ENCODE results near the gene MAN1C1. TPM values are rescaled to one million over a fixed set of nuclear protein-coding genes. Genes with fewer than 3 reads are reported as not detected.

The MAN1C1 gene
- polyA plus RNA-seq, 1 of the 3 experiments (the other 2 are of a cell fraction): 0.20 TPM

DNA sequence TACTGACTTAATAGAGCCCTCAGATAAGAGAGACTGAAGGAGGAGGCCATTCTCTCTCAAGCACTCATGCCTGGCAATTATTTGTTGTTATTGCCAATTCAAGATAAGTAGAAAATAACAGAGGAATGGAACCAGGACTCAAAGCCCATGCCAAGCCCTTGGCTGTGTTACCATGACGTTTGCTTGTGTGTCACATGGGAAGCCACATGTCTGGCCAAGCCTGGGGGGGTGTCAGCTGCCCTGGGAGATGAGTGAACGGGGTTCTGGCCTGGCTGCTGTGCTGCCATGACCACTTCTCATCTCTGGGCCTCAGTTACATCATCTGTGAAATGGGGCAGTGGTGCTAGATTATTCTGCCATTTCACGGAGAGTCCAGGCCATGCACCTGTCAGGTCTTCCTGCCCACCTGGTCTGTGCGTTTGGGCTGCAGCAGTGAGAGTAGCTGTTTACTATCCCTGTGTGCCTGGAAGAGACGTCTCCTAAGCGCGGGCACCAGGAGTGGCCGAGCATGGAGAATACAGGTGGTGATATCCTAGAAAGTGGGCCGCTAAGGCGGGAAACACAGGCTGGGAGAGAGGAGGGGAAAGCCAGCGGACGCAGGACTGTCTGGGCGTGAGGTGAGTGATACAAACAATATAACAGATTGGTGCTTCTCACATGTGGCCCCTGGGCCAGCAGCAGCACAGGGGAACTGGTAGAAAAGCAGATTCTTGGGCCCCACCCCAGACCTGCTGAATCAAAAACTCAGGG, 67.8 kb downstream of the MAN1C1 start:
- Histone ChIP-seq H3K9me3 (no peaks in the 10 kb centered on the region), H3K27ac (ENCODE audit: low read depth in 2 of 2, low read length in 1 of 2) (no peak overlapping the region), H3K9me2 (no peaks in the 10 kb centered on the region), H2AFZ (ENCODE audit: low read depth) (no peak overlapping the region), H3K4me3 (ENCODE audit: low read depth in 2 of 2, low read length in 1 of 2) (no peak overlapping the region), H3K27me3 (ENCODE audit: insufficient read depth) (peaks cover under 1% of the 10 kb centered on the region; the same call in 1 of the 2 replicates), H3F3A (replicated peaks; ENCODE audit: insufficient read depth) (no peaks in the 10 kb centered on the region), H3K4me2 (no peak overlapping the region), H4K20me1 (ENCODE audit: insufficient read depth) (no peaks in the 10 kb centered on the region), H3K79me2 (ENCODE audit: insufficient read depth) (no peaks in the 10 kb centered on the region), H3K9ac (no peak overlapping the region), H3K36me3 (replicated peaks in 1 of 2; ENCODE audit: control insufficient read depth in 1 of 2, insufficient read depth in 2 of 2, low read length in 1 of 2) (no peaks in the 10 kb centered on the region), H3K4me1 (ENCODE audit: control insufficient read depth in 1 of 2, insufficient read depth in 2 of 2, low read depth in 1 of 2, low read length in 1 of 2) (peaks cover 7 to 12% of the 10 kb centered on the region in 2 experiments; a peak in 3 of 4 replicates)
- TF ChIP-seq RXRA (IDR thresholded peaks at IDR 0.05; ENCODE audit: borderline replicate concordance, low read depth) (no peak), EZH2phosphoT487 (IDR thresholded peaks at IDR 0.05; ENCODE audit: borderline replicate concordance, low read depth) (no peak), ELF1 (IDR thresholded peaks at IDR 0.05) (no peak), CHD2 (IDR thresholded peaks at IDR 0.05; ENCODE audit: low read length, partially characterized antibody) (no peak), TCF12 (IDR thresholded peaks at IDR 0.05) (no peak), SIN3A (IDR thresholded peaks at IDR 0.05; ENCODE audit: borderline replicate concordance, low read depth, low read length) (no peak), FOXM1 (IDR thresholded peaks at IDR 0.05; ENCODE audit: low read depth) (no peak), GATA2 (CRISPR knock-in tag; IDR thresholded peaks at IDR 0.05) (no peak), RCOR1 (IDR thresholded peaks at IDR 0.05; ENCODE audit: low read length) (no peak), RAD21 (IDR thresholded peaks at IDR 0.05; ENCODE audit: low read length) (no peak), NFIC (IDR thresholded peaks at IDR 0.05; ENCODE audit: borderline replicate concordance) (no peak), RFX5 (IDR thresholded peaks at IDR 0.05; ENCODE audit: low read length) (no peak), JUND (IDR thresholded peaks at IDR 0.05) (no peak), TEAD4 (IDR thresholded peaks at IDR 0.05; ENCODE audit: borderline replicate concordance, insufficient read depth) (no peak), EP300 (IDR thresholded peaks at IDR 0.05; ENCODE audit: borderline replicate concordance in 1 of 2, low read depth in 1 of 2, low read length in 1 of 2) (no peak), FOSL2 (IDR thresholded peaks at IDR 0.05; ENCODE audit: borderline replicate concordance, low read depth) (no peak), YY1 (IDR thresholded peaks at IDR 0.05; ENCODE audit: low read depth) (no peak)
- TF ChIP-seq, protein P1, sequence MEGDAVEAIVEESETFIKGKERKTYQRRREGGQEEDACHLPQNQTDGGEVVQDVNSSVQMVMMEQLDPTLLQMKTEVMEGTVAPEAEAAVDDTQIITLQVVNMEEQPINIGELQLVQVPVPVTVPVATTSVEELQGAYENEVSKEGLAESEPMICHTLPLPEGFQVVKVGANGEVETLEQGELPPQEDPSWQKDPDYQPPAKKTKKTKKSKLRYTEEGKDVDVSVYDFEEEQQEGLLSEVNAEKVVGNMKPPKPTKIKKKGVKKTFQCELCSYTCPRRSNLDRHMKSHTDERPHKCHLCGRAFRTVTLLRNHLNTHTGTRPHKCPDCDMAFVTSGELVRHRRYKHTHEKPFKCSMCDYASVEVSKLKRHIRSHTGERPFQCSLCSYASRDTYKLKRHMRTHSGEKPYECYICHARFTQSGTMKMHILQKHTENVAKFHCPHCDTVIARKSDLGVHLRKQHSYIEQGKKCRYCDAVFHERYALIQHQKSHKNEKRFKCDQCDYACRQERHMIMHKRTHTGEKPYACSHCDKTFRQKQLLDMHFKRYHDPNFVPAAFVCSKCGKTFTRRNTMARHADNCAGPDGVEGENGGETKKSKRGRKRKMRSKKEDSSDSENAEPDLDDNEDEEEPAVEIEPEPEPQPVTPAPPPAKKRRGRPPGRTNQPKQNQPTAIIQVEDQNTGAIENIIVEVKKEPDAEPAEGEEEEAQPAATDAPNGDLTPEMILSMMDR (IDR thresholded peaks at IDR 0.05): no peak
- TF ChIP-seq, protein P2, sequence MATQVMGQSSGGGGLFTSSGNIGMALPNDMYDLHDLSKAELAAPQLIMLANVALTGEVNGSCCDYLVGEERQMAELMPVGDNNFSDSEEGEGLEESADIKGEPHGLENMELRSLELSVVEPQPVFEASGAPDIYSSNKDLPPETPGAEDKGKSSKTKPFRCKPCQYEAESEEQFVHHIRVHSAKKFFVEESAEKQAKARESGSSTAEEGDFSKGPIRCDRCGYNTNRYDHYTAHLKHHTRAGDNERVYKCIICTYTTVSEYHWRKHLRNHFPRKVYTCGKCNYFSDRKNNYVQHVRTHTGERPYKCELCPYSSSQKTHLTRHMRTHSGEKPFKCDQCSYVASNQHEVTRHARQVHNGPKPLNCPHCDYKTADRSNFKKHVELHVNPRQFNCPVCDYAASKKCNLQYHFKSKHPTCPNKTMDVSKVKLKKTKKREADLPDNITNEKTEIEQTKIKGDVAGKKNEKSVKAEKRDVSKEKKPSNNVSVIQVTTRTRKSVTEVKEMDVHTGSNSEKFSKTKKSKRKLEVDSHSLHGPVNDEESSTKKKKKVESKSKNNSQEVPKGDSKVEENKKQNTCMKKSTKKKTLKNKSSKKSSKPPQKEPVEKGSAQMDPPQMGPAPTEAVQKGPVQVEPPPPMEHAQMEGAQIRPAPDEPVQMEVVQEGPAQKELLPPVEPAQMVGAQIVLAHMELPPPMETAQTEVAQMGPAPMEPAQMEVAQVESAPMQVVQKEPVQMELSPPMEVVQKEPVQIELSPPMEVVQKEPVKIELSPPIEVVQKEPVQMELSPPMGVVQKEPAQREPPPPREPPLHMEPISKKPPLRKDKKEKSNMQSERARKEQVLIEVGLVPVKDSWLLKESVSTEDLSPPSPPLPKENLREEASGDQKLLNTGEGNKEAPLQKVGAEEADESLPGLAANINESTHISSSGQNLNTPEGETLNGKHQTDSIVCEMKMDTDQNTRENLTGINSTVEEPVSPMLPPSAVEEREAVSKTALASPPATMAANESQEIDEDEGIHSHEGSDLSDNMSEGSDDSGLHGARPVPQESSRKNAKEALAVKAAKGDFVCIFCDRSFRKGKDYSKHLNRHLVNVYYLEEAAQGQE (IDR thresholded peaks at IDR 0.05; ENCODE audit: low read depth, low read length): no peak
- ChIA-PET POLR2A (interaction anchor here (0.6 kb wide), 1 partner anchor 1620 kb away, joined by 3 read pairs; no protein-coding TSS in a partner anchor), CTCF (no interaction called here)
- DNase-seq: no peak
- WGBS (ENCODE audit: low lambda C conversion rate): 72% methylated on average over 12 of the region's 13 CpGs
